Amniotic epithelial cell (primary cell): ENCODE results near the gene ACP2.

Experiments
- DNase-seq: peaks from one replicate; pipeline ENCODE4 v3.0.0-alpha.2; 2010; ENCODE audit warnings: low read depth

ACP2 gene

GRCh38 chr11:47269002-47269828 is 20.6 kb upstream of the ACP2 start:
- DNase-seq, result peak; percentile 85

GRCh38 chr11:47268448-47269001 is 19.9 kb upstream of the ACP2 start:
- DNase-seq, result no peak

GRCh38 chr11:47267876-47268275 is 19.3 kb upstream of the ACP2 start:
- no peak for DNase-seq

- DNase-seq, result peak; percentile 21
These were observed 15.9 kb upstream of the ACP2 start for GRCh38 chr11:47264521-47264920.

- no peak for DNase-seq
These were observed 15.5 kb upstream of the ACP2 start for GRCh38 chr11:47264119-47264518.

GRCh38 chr11:47261291-47261800 is 12.7 kb upstream of the ACP2 start:
- no peak for DNase-seq

- DNase-seq, result no peak
These were observed 11.8 kb upstream of the ACP2 start for GRCh38 chr11:47260366-47260765.

GRCh38 chr11:47259232-47259977 is 10.8 kb upstream of the ACP2 start:
- peak; percentile 39 for DNase-seq

- no peak for DNase-seq
These were observed 9.8 kb upstream of the ACP2 start for GRCh38 chr11:47258317-47258902.

GRCh38 chr11:47257517-47258316 is 9.1 kb upstream of the ACP2 start, which contains the start of gene NR1H3:
Gene NR1H3, plus strand, starts transcription at chr11:47257996. Its CDS starts 1,221 bp downstream, at chr11:47259217.
- DNase-seq, result peak; percentile 60

- DNase-seq, result no peak
These were observed 8.5 kb upstream of the ACP2 start for GRCh38 chr11:47257177-47257516.

- DNase-seq, result no peak
These were observed 7.8 kb upstream of the ACP2 start for GRCh38 chr11:47256374-47256773.

GRCh38 chr11:47254386-47254785 is 5.8 kb upstream of the ACP2 start:
- DNase-seq, result peak; percentile 34

- no peak for DNase-seq
These were observed 5.0 kb upstream of the ACP2 start for GRCh38 chr11:47253660-47254059.

- no peak for DNase-seq
These were observed 3.1 kb upstream of the ACP2 start for GRCh38 chr11:47251751-47252150.

GRCh38 chr11:47249378-47249715 is 733 bp upstream of the ACP2 start:
- DNase-seq, result no peak

GRCh38 chr11:47248304-47248663 is 330 bp downstream of the ACP2 start:
- DNase-seq, result peak; percentile 59

GRCh38 chr11:47247502-47247901 is 1.1 kb downstream of the ACP2 start:
- no peak for DNase-seq

GRCh38 chr11:47245611-47246357 is 2.8 kb downstream of the ACP2 start:
- DNase-seq, result no peak

GRCh38 chr11:47244448-47245350 is 3.9 kb downstream of the ACP2 start:
- no peak for DNase-seq
